K562 (cell line): ENCODE results near the gene SOX8. TPM values are rescaled to one million over a fixed set of nuclear protein-coding genes. Genes with fewer than 3 reads are reported as not detected.

Experiments used
- ATAC-seq: fragments of 200-7000 bp; cut with Tn5 transposase; 3 replicates; pipeline ENCODE4 v1.9.1; 2020; ENCODE audit warnings: moderate library complexity
- BruUV-seq: library from RNA; stranded (reverse); fragments of 400-500 nt; replicated peaks from 2 replicates; lab custom pipeline; 2021; lab: Mats Ljungman, UMichigan
- CTCF ChIA-PET: fragments of 300-600 bp; formaldehyde crosslinking; extraction: SDS; loops from one replicate; lab custom pipeline; 2021; ENCODE audit warnings: low intra/inter-chr PET ratio; lab: Yijun Ruan, JAX
- POLR2A ChIA-PET: fragments of 300-600, 350-650 bp; sonication (Branson Sonifier 250); formaldehyde crosslinking; extraction: SDS; loops from one replicate; lab custom pipeline; 2021; ENCODE audit warnings: antibody characterized with exemption, inconsistent platforms; lab: Yijun Ruan, JAX
- DNase-seq, 4 experiments: peaks; one replicate each; pipeline versions ENCODE4 v3.0.0 to v3.0.0-alpha.2; 2011 to 2018; ENCODE audit warnings: low spot score in 3 of 4, mixed read lengths in 3 of 4; ENCODE audit errors: extremely low read depth in 1 of 4
- FAIRE-seq: peaks from 2 replicates; lab custom pipeline; 2011; peaks lifted over from hg19 to GRCh38; lab: Jason Lieb, UNC
- H2AFZ ChIP-seq: 2 replicates; pipeline ENCODE4 v1.6.0; 2011; ENCODE audit warnings: low read depth, low read length, control low read depth, inconsistent platforms
- H3K27ac ChIP-seq: fragments of 200-600 bp; 3 replicates; pipeline ENCODE4 v1.8.0; 2011; ENCODE audit warnings: low read depth, mild to moderate bottlenecking, control low read depth, inconsistent platforms, low read length, moderate library complexity, mixed read lengths; ENCODE audit errors: extremely low read depth
- H3K27me3 ChIP-seq, 2 experiments: fragments of 300-600 bp in 1 of 2; 2 replicates in 1 of 2; 3 replicates in 1 of 2; pipeline versions ENCODE4 v1.6.0 to v1.8.0; 2011; ENCODE audit warnings: inconsistent platforms in 2 of 2, low read length in 2 of 2, mild to moderate bottlenecking in 1 of 2, mixed read lengths in 1 of 2, moderate library complexity in 1 of 2; ENCODE audit not compliant: control insufficient read depth in 2 of 2, insufficient read depth in 2 of 2
- H3K36me3 ChIP-seq: fragments of 300-600 bp; 3 replicates; pipeline ENCODE4 v1.8.0; 2011; ENCODE audit warnings: mild to moderate bottlenecking, low read length, inconsistent platforms; ENCODE audit not compliant: control insufficient read depth, insufficient read depth
- H3K4me1 ChIP-seq, 2 experiments: fragments of 200-600 bp in 1 of 2; replicated peaks in 1 of 2; 2 replicates in 1 of 2; 3 replicates in 1 of 2; pipeline versions ENCODE4 v1.5.1 to v1.8.0; 2011; ENCODE audit warnings: inconsistent platforms in 2 of 2, low read length in 2 of 2, mild to moderate bottlenecking in 1 of 2, mixed read lengths in 1 of 2, moderate library complexity in 1 of 2; ENCODE audit not compliant: control insufficient read depth in 2 of 2, insufficient read depth in 2 of 2
- H3K4me2 ChIP-seq: 2 replicates; pipeline ENCODE4 v1.6.1; 2011; ENCODE audit warnings: low read length, control low read depth, inconsistent platforms, mixed read lengths; ENCODE audit not compliant: insufficient read depth
- H3K4me3 ChIP-seq: fragments of 200-600 bp; sonication (generic), shearing (Covaris generic); 2 replicates; pipeline ENCODE4 v1.5.1; 2016; ENCODE audit warnings: control low read depth, inconsistent platforms
- H3K79me2 ChIP-seq: fragments of 200-600 bp; 3 replicates; pipeline ENCODE4 v1.8.0; 2011; ENCODE audit warnings: low read length, inconsistent platforms; ENCODE audit not compliant: control insufficient read depth, insufficient read depth
- H3K9ac ChIP-seq, 2 experiments: 2 replicates each; pipeline versions ENCODE4 v1.6.0 to v1.6.1; 2011; ENCODE audit warnings: low read depth in 2 of 2, low read length in 2 of 2, control low read depth in 1 of 2, inconsistent platforms in 1 of 2, mild to moderate bottlenecking in 1 of 2, mixed read lengths in 1 of 2; ENCODE audit not compliant: insufficient read depth in 1 of 2
- H3K9me1 ChIP-seq: one replicate; pipeline ENCODE4 v1.6.0; 2011; ENCODE audit warnings: inconsistent platforms, mild to moderate bottlenecking, low read length, moderate library complexity; ENCODE audit not compliant: control insufficient read depth, insufficient read depth
- H3K9me3 ChIP-seq: replicated peaks from 2 replicates; pipeline ENCODE4 v1.5.1; 2011; ENCODE audit warnings: low read depth, low read length, inconsistent platforms; ENCODE audit not compliant: control insufficient read depth, insufficient read depth
- H4K20me1 ChIP-seq: replicated peaks from 2 replicates; pipeline ENCODE4 v1.6.1; 2011; ENCODE audit warnings: low read length, inconsistent platforms, mixed read lengths; ENCODE audit not compliant: control insufficient read depth, insufficient read depth
- BCOR ChIP-seq: fragments of 450-650 bp; IDR thresholded peaks from 2 replicates; pipeline ENCODE4 v1.6.1; 2016
- CBX3 ChIP-seq, 2 experiments: IDR thresholded peaks; 1 replicate in 1 of 2; 2 replicates in 1 of 2; pipeline ENCODE4 v1.6.1; 2012; ENCODE audit warnings: inconsistent platforms in 2 of 2, low read length in 2 of 2, borderline replicate concordance in 1 of 2, control low read depth in 1 of 2
- MTA2 ChIP-seq: fragments of 450-650 bp; IDR thresholded peaks from 2 replicates; pipeline ENCODE4 v1.6.1; 2016; ENCODE audit warnings: low read depth
- RBM25 ChIP-seq: fragments of 200-400 bp; formaldehyde crosslinking; IDR thresholded peaks from 2 replicates; pipeline ENCODE4 v1.6.1; 2018; ENCODE audit warnings: low read length, low read depth, moderate library complexity; ENCODE audit not compliant: severe bottlenecking
- ZNF143 ChIP-seq: sonication (generic); formaldehyde crosslinking; IDR thresholded peaks from 2 replicates; pipeline ENCODE4 v1.9.0; 2022; ENCODE audit warnings: mild to moderate bottlenecking, missing genetic modification reagents
- WGBS: fragments of 100-300 bp; shearing (Covaris generic); methylation state at CpG from one replicate; pipeline ENCODE4 v1.1.6; 2016; ENCODE audit warnings: low coverage, mixed read lengths; ENCODE audit not compliant: insufficient coverage; ENCODE audit errors: missing lambda C conversion rate; 5-methylcytosine and 5-hydroxymethylcytosine counted together
- in situ Hi-C: fragments of 300-500 bp; cut with MboI; formaldehyde crosslinking; loops from 4 replicates; pipeline ENCODE4 v1.15.0; 2018; ENCODE audit warnings: inconsistent platforms, mixed read lengths
- intact Hi-C: fragments of 100-400 bp; cut with micrococcal nuclease; formaldehyde crosslinking; loops from 2 replicates; pipeline ENCODE4 v1.14.2; 2022
- polyA plus RNA-seq, 8 experiments: library from polyadenylated mRNA; depleted of rRNA in 4 of 8; stranded (reverse) in 5 of 8; unstranded in 3 of 8; fragments of >200 nt; fragmentation: Nextera tagmentation in 2 of 8; fragmentation: Illumina TruSeq in 1 of 8; extraction: Ambion mirVana in 2 of 8; extraction: Trizol in 1 of 8; gene quantifications; 2 replicates each; pipeline versions ENCODE4 v1.2.1 to v1.2.3, GENCODE V29; 2011 to 2014; ENCODE audit warnings: inconsistent platforms in 1 of 8, missing spikeins in 1 of 8
- total RNA-seq, 7 experiments: library from RNA; depleted of rRNA in 6 of 7; stranded (reverse); fragments of >200 nt in 6 of 7; fragmentation: Illumina TruSeq in 2 of 7; extraction: Trizol in 2 of 7; gene quantifications; 2 replicates each; pipeline versions ENCODE4 v1.2.1 to v1.2.3, GENCODE V29; 2011 to 2021; ENCODE audit warnings: low replicate concordance in 1 of 7
- TF ChIP-seq, protein P1 (sequence below): sonication (generic); formaldehyde crosslinking; IDR thresholded peaks from 2 replicates; pipeline ENCODE4 v1.8.0; 2022; ENCODE audit warnings: missing genetic modification reagents, mild to moderate bottlenecking, moderate library complexity, borderline replicate concordance

The SOX8 gene
- total and polyA plus RNA-seq, 9 of the 15 experiments (the other 6 are each of a cell fraction or from before 2014, with no cell fraction given), result 0.07 to 0.15 (median 0.15) TPM; not detected in 6

GRCh38 chr16:975291-975690 lies 6.3 kb upstream of the SOX8 start:
- 0 out of 3 replicates have a peak, but pooled peaks of 1 of the 2 experiments have one; percentile 51 for TF ChIP-seq CBX3 (IDR thresholded peaks at IDR 0.05; ENCODE audit: borderline replicate concordance in 1 of 2, low read length in 2 of 2)
- TF ChIP-seq RBM25, result peak; percentile 51
- TF ChIP-seq MTA2, result no peak
- peak; percentile 64 for TF ChIP-seq BCOR
- H3K4me1 ChIP-seq, result peaks cover 4 to 53% of the 10 kb centered on the region in 2 experiments; a peak in 3 of 5 replicates

GRCh38 chr16:976389-976931 lies 5.1 kb upstream of the SOX8 start:
- H3K79me2 ChIP-seq, result no peaks in the 10 kb centered on the region
- no peaks in the 10 kb centered on the region for H3K9me1 ChIP-seq
- no peaks in the 10 kb centered on the region for H3K36me3 ChIP-seq
- H3K4me2 ChIP-seq, result no peak overlapping the region
- FAIRE-seq (peak; percentile 74), ATAC-seq (peak; percentile 66)
- POLR2A ChIA-PET, result interaction anchor here (0.5 kb wide), 1 partner anchor 355 kb away, joined by 3 read pairs; no protein-coding TSS in a partner anchor
- no peak overlapping the region for H3K27ac ChIP-seq
- H3K4me3 ChIP-seq, result no peak overlapping the region
- H3K27me3 ChIP-seq, result peaks cover 45 to 85% of the 10 kb centered on the region in 2 experiments
- TF ChIP-seq, protein P1, sequence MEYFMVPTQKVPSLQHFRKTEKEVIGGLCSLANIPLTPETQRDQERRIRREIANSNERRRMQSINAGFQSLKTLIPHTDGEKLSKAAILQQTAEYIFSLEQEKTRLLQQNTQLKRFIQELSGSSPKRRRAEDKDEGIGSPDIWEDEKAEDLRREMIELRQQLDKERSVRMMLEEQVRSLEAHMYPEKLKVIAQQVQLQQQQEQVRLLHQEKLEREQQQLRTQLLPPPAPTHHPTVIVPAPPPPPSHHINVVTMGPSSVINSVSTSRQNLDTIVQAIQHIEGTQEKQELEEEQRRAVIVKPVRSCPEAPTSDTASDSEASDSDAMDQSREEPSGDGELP (CRISPR knock-in tag), result peak; percentile 13; the same call in 1 of the 2 replicates
- no peak for TF ChIP-seq ZNF143 (CRISPR knock-in tag)
- TF ChIP-seq, all 486 proteins: peak for 1
- BruUV-seq, result no TSS peak
- intact Hi-C loops, result no loop called here
- WGBS, result 1% methylated on average over 18 of the region's 24 CpGs
- no peak overlapping the region for H2AFZ ChIP-seq
- peaks cover 15% of the 10 kb centered on the region for H4K20me1 ChIP-seq
- H3K9me3 ChIP-seq, result no peaks in the 10 kb centered on the region; the same call in 1 of the 2 replicates
- peak in 1 of 4 experiments; percentile 21 for DNase-seq
- 0 out of 4 replicates have a peak overlapping the region, but pooled peaks of 1 of the 2 experiments have one; percentile 45 for H3K9ac ChIP-seq
- in situ Hi-C loops, result no loop called here
- CTCF ChIA-PET, result no interaction called here
- H3K4me1 ChIP-seq, result peaks cover 0 to 54% of the 10 kb centered on the region in 2 experiments; a peak in 2 of 5 replicates

More at GRCh38 chr16:975291-975690, 6.3 kb upstream of the SOX8 start:
- CTCF ChIA-PET, result no interaction called here
- Histone ChIP-seq H3K79me2 (0 out of 3 replicates have a peak, but pooled peaks cover 3% of the 10 kb centered on the region), H4K20me1 (peaks cover 19% of the 10 kb centered on the region), H3K9ac (no peak overlapping the region), H3K9me1 (no peaks in the 10 kb centered on the region), H3K27ac (no peak overlapping the region), H3K27me3 (peaks cover 48 to 87% of the 10 kb centered on the region in 2 experiments), H3K36me3 (no peaks in the 10 kb centered on the region), H2AFZ (no peak overlapping the region), H3K9me3 (no peaks in the 10 kb centered on the region; the same call in 1 of the 2 replicates), H3K4me3 (no peak overlapping the region), H3K4me2 (no peak overlapping the region)
- FAIRE-seq (no peak), ATAC-seq (no peak), DNase-seq (no peak)
- WGBS, result 39% methylated on average over 12 of the region's 12 CpGs
- BruUV-seq, result no TSS peak
- intact Hi-C loops (no loop called here), in situ Hi-C loops (no loop called here)
- POLR2A ChIA-PET, result no interaction called here
